Ovary (tissue), 3 donors: ENCODE data around the gene PGBD5.

Experiments used
- CTCF ChIP-seq, 3 donors: fragments of 450-650 bp in 2 of 3; fragments of 200-600 bp in 1 of 3; IDR thresholded peaks; one replicate each; pipeline versions ENCODE4 v1.5.1 to v1.8.0; 2016 to 2022; ENCODE audit warnings: antibody characterized with exemption in 3 of 3, mild to moderate bottlenecking in 1 of 3
- POLR2A ChIP-seq: fragments of 450-650 bp; IDR thresholded peaks from one replicate; pipeline ENCODE4 v1.6.1; 2017; ENCODE audit warnings: antibody characterized with exemption, mild to moderate bottlenecking, moderate library complexity
- donor health status: DM: no; HTN: no; CAD: no.

GRCh38 chr1:230356869-230357794, 69.0 kb downstream of the PGBD5 start:
- no peak for TF ChIP-seq CTCF (IDR thresholded peaks at IDR 0.05)
- no peak for TF ChIP-seq POLR2A
